ENCODE results near the gene ZSCAN4.

- TF ChIP-seq REST (IDR thresholded peaks at IDR 0.05; ENCODE audit: insufficient read depth in 1 of 2, low read depth in 2 of 2, low read length in 1 of 2) (no peak), CTCF (IDR thresholded peaks at IDR 0.05) (no peak), POLR2AphosphoS5 (IDR thresholded peaks at IDR 0.05; ENCODE audit: low read depth, low read length) (no peak)
Observed at GRCh38 chr19:57672466-57672865, 3.7 kb downstream of the ZSCAN4 start.
